Duodenal mucosa (tissue), 2 donors: ENCODE measurements around the gene KCNJ9.

Experiments
- H3K27ac ChIP-seq: one replicate; pipeline ENCODE4 v1.7.0; 2013; ENCODE audit warnings: low read depth, low read length
- H3K27me3 ChIP-seq, 2 donors: one replicate each; pipeline ENCODE4 v1.7.0; 2013; ENCODE audit warnings: low read length in 2 of 2, control low read depth in 1 of 2; ENCODE audit not compliant: insufficient read depth in 2 of 2, control insufficient read depth in 1 of 2
- H3K36me3 ChIP-seq, 2 donors: one replicate each; pipeline ENCODE4 v1.7.0; 2013; ENCODE audit warnings: low read length in 2 of 2, control low read depth in 1 of 2; ENCODE audit not compliant: insufficient read depth in 2 of 2, control insufficient read depth in 1 of 2
- H3K4me1 ChIP-seq, 2 donors: one replicate each; pipeline ENCODE4 v1.7.0; 2013; ENCODE audit warnings: low read length in 2 of 2, control low read depth in 1 of 2; ENCODE audit not compliant: insufficient read depth in 2 of 2, control insufficient read depth in 1 of 2
- H3K4me3 ChIP-seq, 2 donors: one replicate each; pipeline ENCODE4 v1.7.0; 2013; ENCODE audit warnings: low read length in 2 of 2, low read depth in 1 of 2
- H3K9ac ChIP-seq, 2 donors: one replicate each; pipeline ENCODE4 v1.7.0; 2013; ENCODE audit warnings: low read length in 2 of 2, low read depth in 1 of 2
- H3K9me3 ChIP-seq, 2 donors: one replicate each; pipeline ENCODE4 v1.7.0; 2013; ENCODE audit warnings: low read length in 2 of 2, control low read depth in 1 of 2; ENCODE audit not compliant: control insufficient read depth in 1 of 2

Gene KCNJ9

DNA sequence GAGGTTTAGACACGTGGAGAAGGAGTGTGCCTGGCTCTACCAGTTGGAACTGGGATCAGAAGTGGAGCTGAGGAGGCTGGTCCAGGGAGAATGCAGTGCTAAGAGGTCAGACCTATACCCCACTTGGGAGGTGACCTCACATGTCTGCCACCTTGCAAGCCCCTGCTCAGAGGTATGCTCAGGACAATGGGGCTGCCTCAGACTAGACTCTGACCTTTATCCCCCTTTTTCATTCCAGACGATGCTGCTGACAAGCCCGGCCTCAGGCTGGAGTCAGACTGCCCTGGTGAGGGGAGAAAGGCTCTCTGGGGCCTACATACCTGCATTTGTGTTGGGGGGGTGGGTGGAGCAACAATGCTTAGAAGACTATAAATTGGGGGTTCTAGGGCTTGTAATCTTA is 16.6 kb upstream of the KCNJ9 start:
- no peaks in the 10 kb centered on the region for H3K36me3 ChIP-seq
- H3K4me3 ChIP-seq = no peak overlapping the region
- no peaks in the 10 kb centered on the region for H3K9me3 ChIP-seq
- H3K27me3 ChIP-seq = peaks cover 10 to 19% of the 10 kb centered on the region in 2 donors
- H3K27ac ChIP-seq = no peak overlapping the region
- no peak overlapping the region for H3K9ac ChIP-seq
- H3K4me1 ChIP-seq = no peaks in the 10 kb centered on the region

DNA sequence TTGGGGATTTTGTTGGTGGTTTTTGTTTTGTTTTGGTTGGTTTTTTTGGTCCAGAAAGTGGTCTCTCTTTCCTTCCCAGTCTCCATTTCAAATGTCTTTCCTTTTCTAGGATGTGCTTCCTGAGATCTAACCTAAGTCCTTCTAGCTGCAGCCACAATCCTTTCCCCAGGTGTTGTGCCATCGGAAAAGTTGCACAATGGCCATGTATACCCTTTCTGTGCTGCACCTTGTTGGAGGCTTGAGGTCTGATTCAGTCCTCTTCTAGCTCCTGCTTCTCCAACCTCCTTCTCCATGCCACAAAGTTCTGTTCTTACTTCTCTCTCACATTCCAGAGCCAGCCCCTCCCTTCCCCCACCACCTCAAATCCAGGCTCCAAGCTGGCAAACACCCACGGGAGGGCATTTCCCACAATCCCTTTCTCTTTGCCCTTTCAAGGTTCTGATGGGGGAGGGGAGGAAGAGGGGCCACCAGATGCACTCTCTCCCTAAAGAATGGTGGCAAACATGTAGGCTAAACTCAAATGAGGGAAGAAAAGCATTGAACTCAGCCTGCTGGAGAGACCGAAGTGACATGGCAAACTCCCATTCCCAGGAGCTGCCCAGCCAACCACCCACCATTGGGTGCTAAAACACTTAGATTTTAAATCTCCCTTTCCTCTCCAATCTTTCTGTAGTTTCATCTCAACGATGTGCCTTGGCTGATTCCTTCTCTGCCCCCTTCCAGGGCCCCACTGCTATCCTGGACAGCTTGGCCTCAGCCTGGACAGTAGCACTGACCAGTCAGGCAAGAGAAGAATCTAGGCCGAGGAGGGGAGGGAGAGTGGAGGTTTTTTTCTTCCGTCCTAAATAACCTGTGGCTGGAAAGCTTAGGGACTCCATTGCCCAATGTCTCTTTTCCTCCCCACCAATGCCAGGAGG is 14.3 kb upstream of the KCNJ9 start:
- Histone ChIP-seq H3K4me3 (no peak overlapping the region), H3K4me1 (peaks cover 5 to 10% of the 10 kb centered on the region in 2 donors), H3K36me3 (no peaks in the 10 kb centered on the region), H3K9me3 (no peaks in the 10 kb centered on the region), H3K27ac (no peak overlapping the region), H3K27me3 (peaks cover 11 to 36% of the 10 kb centered on the region in 2 donors), H3K9ac (no peak overlapping the region)

DNA sequence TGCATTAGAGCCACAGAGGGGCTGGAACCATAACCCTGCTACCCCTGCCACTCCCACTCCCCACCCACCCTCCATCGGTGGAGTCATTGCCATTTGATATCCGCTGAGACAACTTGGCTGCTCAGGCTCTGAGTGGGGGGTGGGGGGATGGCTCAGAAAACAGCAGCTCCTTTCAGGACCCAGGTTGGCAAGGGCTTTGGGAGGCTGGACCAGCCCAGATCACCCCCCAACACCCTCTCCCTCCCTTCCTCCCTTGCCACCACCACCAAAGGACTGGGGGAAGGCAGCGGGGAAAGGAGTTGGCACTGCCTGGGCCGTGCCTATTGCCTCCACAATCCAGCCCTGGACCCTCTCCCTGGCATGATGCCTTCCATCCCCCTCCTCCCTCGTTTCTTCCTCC is 13.1 kb upstream of the KCNJ9 start:
- H3K27ac ChIP-seq = no peak overlapping the region
- no peaks in the 10 kb centered on the region for H3K36me3 ChIP-seq
- H3K9ac ChIP-seq = no peak overlapping the region
- no peaks in the 10 kb centered on the region for H3K9me3 ChIP-seq
- peaks cover 11 to 38% of the 10 kb centered on the region in 2 donors for H3K27me3 ChIP-seq
- H3K4me3 ChIP-seq = no peak overlapping the region
- peaks cover 5 to 10% of the 10 kb centered on the region in 2 donors for H3K4me1 ChIP-seq

DNA sequence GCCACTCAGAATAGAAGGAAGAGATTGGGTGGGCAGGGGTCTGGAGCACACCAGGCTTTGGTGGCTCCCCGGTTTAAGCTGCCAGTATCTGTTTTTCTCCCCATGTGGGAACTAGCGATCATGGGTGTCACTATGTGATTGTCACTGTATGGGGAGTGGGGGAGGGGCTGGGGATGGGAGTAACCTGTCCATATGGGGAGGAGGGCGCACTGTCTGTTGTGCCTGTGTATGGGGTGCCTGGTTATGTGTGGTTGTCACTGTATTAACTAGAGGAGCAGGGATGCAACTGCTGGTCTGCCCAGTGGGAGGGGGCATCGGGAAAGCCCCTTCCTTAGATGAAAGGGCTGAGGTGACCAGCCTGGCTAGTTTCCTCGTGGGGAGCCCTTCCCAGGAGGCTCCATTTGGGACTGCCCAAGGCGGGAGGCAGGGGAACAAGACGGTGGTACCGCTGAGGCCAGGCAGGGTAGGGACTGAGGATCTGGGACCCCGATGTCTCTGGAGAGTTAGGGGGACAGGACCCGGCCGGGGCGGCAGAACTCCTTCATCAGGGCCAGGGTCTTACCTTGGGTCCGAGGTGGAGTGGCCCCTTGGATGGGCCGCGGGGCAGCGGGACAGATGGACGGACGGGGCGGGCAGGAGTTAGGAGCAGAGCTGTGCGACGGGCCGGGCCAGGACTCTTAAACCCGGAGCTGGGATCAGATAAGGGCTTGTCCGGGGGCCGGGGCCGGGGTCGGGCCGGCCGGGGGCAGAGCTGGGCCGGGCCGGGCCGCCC is 11.7 kb upstream of the KCNJ9 start, which contains the start of gene KCNJ10:
KCNJ10 (minus strand) TSS at position 701 of the 772 bp plus-strand sequence. CDS start 27,628 bp downstream, outside the sequence.
- Histone ChIP-seq H3K4me1 (peaks cover 5 to 10% of the 10 kb centered on the region in 2 donors), H3K4me3 (peak within 1 kb of the TSS; percentile 72 to 84)

DNA sequence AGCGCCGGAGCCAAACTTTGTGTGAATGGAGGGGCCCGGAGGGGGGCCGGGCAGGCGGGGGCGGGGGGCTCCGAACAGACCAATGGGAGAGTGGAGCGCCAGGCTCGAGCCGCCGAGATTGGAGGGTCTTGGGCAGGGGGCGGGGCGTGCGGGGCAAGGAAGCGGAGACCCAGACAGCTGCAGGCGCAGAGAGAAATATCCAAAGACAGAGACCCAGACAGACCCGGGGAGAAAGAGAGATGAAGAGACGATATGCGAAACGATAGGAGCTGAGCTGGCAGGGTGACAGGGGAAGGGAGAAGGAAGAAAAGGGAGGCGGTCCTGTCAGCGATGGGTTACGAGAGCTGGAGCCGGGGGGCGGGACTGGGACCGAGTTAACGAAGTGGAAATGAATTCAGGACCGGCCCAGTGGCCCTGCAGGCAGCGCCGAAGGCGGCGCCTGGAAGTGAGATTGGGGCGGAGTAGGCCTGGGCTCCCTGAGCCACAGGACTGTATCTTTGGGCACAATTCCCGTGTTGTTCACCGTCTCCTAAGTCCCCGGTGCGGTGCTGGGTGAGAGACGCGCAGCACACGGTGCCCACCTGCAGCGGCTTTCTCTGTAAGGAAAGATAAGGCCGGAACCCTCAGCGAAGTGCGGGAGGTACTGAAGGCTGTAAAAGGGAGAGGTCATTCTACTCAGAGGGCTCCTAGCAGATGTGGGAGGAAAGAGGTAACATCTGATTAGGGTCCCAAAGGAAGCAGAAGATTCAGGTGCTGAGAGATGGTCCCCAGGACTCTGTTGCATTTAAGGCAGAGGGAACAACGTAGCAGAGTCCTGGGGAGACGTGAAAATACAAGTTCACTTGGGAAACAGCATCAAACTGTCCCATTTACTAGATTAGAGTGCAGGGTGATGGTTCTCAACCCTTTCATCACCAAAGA is 10.8 kb upstream of the KCNJ9 start:
- peak overlapping the region; percentile 9 to 35 for H3K9ac ChIP-seq
- peaks cover 10 to 38% of the 10 kb centered on the region in 2 donors for H3K27me3 ChIP-seq
- no peak overlapping the region for H3K27ac ChIP-seq
- peaks cover 5 to 10% of the 10 kb centered on the region in 2 donors for H3K4me1 ChIP-seq
- peak overlapping the region; percentile 72 to 84 for H3K4me3 ChIP-seq
- no peaks in the 10 kb centered on the region for H3K36me3 ChIP-seq
- no peaks in the 10 kb centered on the region for H3K9me3 ChIP-seq

More for the DNA sequence above, 11.7 kb upstream of the KCNJ9 start, which contains the start of gene KCNJ10:
- H3K27ac ChIP-seq = no peak within 1 kb of the TSS
- H3K36me3 ChIP-seq = no peaks in the 10 kb centered on the region
- H3K9me3 ChIP-seq = no peaks in the 10 kb centered on the region
- peaks cover 11 to 38% of the 10 kb centered on the region in 2 donors for H3K27me3 ChIP-seq
- H3K9ac ChIP-seq = peak within 1 kb of the TSS; percentile 9 to 35

DNA sequence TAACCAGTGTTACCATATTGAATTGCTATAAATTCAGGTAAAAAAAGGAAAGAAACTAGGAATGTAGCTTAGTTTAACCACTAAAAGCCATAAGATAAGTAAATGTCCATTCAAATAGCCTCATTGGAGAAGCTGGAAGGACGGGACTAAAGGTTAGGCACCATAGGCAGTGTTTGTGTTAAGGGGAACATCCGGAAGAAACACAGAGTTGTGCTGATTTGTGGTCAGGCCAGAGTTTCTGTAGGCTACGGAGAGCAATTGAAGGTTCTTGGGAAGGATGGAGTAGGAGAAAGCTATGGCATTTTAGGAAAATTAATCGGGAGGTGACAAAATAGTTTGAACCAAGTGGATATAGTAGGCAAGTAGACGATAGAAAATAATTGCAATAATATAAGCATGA is 10.0 kb upstream of the KCNJ9 start:
- H3K4me1 ChIP-seq = peaks cover 5 to 10% of the 10 kb centered on the region in 2 donors
- no peak overlapping the region for H3K9ac ChIP-seq
- H3K9me3 ChIP-seq = no peaks in the 10 kb centered on the region
- peaks cover 9 to 37% of the 10 kb centered on the region in 2 donors for H3K27me3 ChIP-seq
- H3K27ac ChIP-seq = no peak overlapping the region
- H3K36me3 ChIP-seq = no peaks in the 10 kb centered on the region
- H3K4me3 ChIP-seq = no peak overlapping the region

DNA sequence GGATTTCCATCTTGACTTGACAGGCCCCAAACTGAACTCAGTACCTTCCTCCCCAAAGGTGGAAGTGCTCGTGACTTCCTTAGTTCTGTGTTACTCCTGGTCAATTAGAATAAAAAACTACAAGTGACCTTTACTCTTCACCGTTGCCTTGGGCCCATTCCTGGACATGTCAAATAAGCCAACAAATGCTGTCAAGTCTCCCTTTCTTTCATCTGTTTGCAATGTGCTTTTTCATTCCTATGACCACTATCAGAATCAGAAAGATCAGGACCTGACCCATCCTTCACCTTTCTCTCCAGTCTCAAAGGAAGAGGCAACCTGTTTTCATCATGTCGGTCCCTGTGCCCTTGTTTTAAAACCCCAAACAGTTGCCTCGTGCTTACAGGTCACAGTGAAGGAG is 6.5 kb upstream of the KCNJ9 start:
- peaks cover 5 to 16% of the 10 kb centered on the region in 2 donors for H3K4me1 ChIP-seq
- H3K9me3 ChIP-seq = no peaks in the 10 kb centered on the region
- no peaks in the 10 kb centered on the region for H3K36me3 ChIP-seq
- no peak overlapping the region for H3K27ac ChIP-seq
- no peak overlapping the region for H3K4me3 ChIP-seq
- H3K9ac ChIP-seq = no peak overlapping the region
- peaks cover 7 to 28% of the 10 kb centered on the region in 2 donors for H3K27me3 ChIP-seq

DNA sequence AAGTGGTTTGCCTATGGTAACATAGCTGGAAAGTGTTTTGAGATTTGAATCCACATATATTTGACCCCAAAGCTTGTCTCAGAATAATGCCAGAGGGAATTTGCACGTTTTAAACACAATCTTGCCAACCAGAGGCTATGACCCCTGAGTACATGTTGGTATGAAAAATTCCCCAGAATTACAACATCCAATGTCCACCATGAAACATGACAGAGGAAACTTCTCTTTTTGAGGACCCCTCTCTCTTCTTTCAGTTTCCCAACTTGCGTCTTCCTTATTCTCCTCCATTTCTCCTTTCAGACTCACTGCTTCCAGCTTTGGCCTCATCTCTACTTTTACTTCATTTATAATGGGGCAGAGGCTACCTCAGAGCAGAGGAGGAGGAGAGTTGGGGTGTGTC is 5.5 kb upstream of the KCNJ9 start:
- Histone ChIP-seq H3K4me1 (peaks cover under 1 to 10% of the 10 kb centered on the region in 2 donors), H3K9ac (no peak overlapping the region), H3K36me3 (no peaks in the 10 kb centered on the region), H3K27me3 (peaks cover 17 to 31% of the 10 kb centered on the region in 2 donors), H3K9me3 (no peaks in the 10 kb centered on the region), H3K4me3 (no peak overlapping the region), H3K27ac (no peak overlapping the region)

DNA sequence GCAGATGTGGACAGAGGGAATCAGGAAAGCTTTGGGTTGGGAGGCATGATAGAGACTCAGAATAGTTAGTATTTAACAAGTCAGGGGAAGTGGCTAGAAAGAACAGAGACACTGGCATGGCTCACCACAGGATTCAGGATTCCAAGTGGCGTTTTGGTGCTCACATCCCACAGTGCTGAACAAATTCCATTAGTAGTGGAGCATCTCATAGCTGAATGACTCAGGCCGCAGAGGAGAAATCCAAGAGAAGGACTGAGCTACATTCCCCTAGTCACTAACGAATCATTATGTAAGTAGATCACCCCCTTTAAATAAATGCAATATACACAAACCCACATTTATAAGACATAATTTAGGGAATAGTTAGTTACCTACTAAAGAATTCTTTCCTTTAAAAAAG is 5.0 kb upstream of the KCNJ9 start:
- peaks cover 21 to 31% of the 10 kb centered on the region in 2 donors for H3K27me3 ChIP-seq
- H3K4me3 ChIP-seq = no peak overlapping the region
- peaks cover 0 to 6% of the 10 kb centered on the region in 2 donors for H3K4me1 ChIP-seq
- H3K9me3 ChIP-seq = no peaks in the 10 kb centered on the region
- H3K27ac ChIP-seq = no peak overlapping the region
- H3K9ac ChIP-seq = no peak overlapping the region
- H3K36me3 ChIP-seq = no peaks in the 10 kb centered on the region
